LoVo (cell line): ENCODE data around the gene SOX4.

ENCODE experiments used
- DNase-seq: peaks from one replicate; pipeline ENCODE4 v3.0.0-alpha.2; 2016; ENCODE audit warnings: low spot score

The SOX4 gene

GRCh38 chr6:21613809-21614208 is 20.3 kb downstream of the SOX4 start:
- DNase-seq: no peak

GRCh38 chr6:21614226-21614625 is 20.7 kb downstream of the SOX4 start:
- peak; percentile 26 for DNase-seq

GRCh38 chr6:21615504-21615903 is 22.0 kb downstream of the SOX4 start:
- no peak for DNase-seq

GRCh38 chr6:21616005-21616404 is 22.5 kb downstream of the SOX4 start:
- no peak for DNase-seq

- no peak for DNase-seq
These were observed 32.1 kb downstream of the SOX4 start for GRCh38 chr6:21625642-21626041.

GRCh38 chr6:21626756-21627155 is 33.2 kb downstream of the SOX4 start:
- DNase-seq: no peak

GRCh38 chr6:21628160-21628559 is 34.6 kb downstream of the SOX4 start:
- DNase-seq: no peak

- DNase-seq: no peak
These were observed 40.1 kb downstream of the SOX4 start for GRCh38 chr6:21633511-21634109.

GRCh38 chr6:21634582-21634981 is 41.0 kb downstream of the SOX4 start:
- DNase-seq: no peak

- no peak for DNase-seq
These were observed 43.3 kb downstream of the SOX4 start for GRCh38 chr6:21636876-21637275.

GRCh38 chr6:21639316-21639715 is 45.8 kb downstream of the SOX4 start:
- DNase-seq: no peak
